ENCODE measurements around the gene FA2H. TPM values are rescaled to one million over a fixed set of nuclear protein-coding genes. Genes with fewer than 3 reads are reported as not detected.
"Not testable (repeated sequence)": the region's sequence is repeated elsewhere in the genome, so short reads cannot be mapped to it uniquely, and the experiment has no call there.

Gene FA2H, protein sequence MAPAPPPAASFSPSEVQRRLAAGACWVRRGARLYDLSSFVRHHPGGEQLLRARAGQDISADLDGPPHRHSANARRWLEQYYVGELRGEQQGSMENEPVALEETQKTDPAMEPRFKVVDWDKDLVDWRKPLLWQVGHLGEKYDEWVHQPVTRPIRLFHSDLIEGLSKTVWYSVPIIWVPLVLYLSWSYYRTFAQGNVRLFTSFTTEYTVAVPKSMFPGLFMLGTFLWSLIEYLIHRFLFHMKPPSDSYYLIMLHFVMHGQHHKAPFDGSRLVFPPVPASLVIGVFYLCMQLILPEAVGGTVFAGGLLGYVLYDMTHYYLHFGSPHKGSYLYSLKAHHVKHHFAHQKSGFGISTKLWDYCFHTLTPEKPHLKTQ
- total RNA-seq = 0.42 TPM

GRCh38 chr16:74774223-74775139 is at the start of gene FA2H:
Gene FA2H, minus strand, starts transcription at chr16:74774820. Its CDS starts 65 bp downstream, at chr16:74774755.
- peaks cover 10% of the 10 kb centered on the region for H3K4me1 ChIP-seq (ENCODE audit: insufficient read depth, low read length)
- H3K9me3 ChIP-seq (ENCODE audit: low read depth, low read length) = no peaks in the 10 kb centered on the region
- H3K4me3 ChIP-seq (ENCODE audit: low read length) = no peak within 1 kb of the TSS
- peaks cover 33% of the 10 kb centered on the region for H3K27me3 ChIP-seq (ENCODE audit: insufficient read depth, low read length)

DNA sequence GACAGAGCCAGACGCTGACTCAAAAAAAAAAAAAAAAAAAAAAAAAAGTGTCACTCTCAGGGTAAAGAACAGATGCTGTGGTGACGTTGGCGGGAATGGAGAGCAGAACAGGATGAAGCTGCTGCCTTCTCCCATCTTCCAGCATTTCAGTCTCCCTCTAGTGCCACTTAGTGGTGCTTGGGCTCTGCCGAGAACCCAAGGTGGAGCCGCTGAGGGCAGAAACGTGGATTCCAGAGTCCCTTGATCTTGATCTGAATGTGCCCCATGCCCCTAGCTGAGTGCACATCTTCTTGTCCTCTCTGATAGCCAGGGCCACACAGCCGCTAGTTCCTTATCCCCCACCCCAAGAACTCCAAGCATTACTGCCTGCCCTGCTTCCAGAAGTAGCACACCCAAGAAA is 43.2 kb upstream of the FA2H start:
- no peaks in the 10 kb centered on the region for H3K9me3 ChIP-seq (ENCODE audit: low read depth, low read length)
- no peak overlapping the region for H3K4me3 ChIP-seq (ENCODE audit: low read length)
- peaks cover 3% of the 10 kb centered on the region for H3K27me3 ChIP-seq (ENCODE audit: insufficient read depth, low read length)
- H3K4me1 ChIP-seq (ENCODE audit: insufficient read depth, low read length) = peaks cover 3% of the 10 kb centered on the region

DNA sequence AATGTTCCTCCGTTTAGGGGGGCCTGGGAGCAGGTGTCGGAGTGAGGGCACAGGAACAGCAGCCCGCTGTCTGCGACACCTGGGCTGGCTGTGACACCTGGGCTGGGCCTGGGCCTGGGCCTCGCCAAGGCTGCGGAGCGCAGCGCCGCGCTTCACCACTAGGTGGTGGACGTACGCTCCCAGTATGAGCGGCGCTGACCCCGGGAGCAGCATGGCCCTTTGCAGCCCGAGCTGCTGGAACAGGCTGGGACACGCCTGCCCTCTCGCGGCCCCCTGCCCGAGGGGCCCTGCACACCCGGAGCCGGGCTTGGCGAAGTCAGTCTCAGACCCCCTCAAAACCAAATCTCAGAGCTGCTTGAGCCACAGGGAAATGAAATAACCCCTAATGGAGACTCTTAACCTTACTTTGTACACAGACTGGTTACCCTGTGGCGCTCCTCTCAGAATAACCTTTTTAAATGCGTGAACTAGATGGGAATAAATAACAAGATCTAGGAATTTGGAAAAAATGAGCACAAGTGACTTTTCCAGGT is 38.6 kb upstream of the FA2H start:
- peaks cover 3% of the 10 kb centered on the region for H3K4me1 ChIP-seq (ENCODE audit: insufficient read depth, low read length)
- H3K27me3 ChIP-seq (ENCODE audit: insufficient read depth, low read length) = no peaks in the 10 kb centered on the region
- H3K4me3 ChIP-seq (ENCODE audit: low read length) = no peak overlapping the region
- no peaks in the 10 kb centered on the region for H3K9me3 ChIP-seq (ENCODE audit: low read depth, low read length)

- no peak overlapping the region for H3K4me3 ChIP-seq (ENCODE audit: low read length)
- H3K4me1 ChIP-seq (ENCODE audit: insufficient read depth, low read length) = peaks cover 3% of the 10 kb centered on the region
- no peaks in the 10 kb centered on the region for H3K9me3 ChIP-seq (ENCODE audit: low read depth, low read length)
- no peaks in the 10 kb centered on the region for H3K27me3 ChIP-seq (ENCODE audit: insufficient read depth, low read length)
Measured at GRCh38 chr16:74811911-74812310, 37.3 kb upstream of the FA2H start.

GRCh38 chr16:74811216-74811615 is 36.6 kb upstream of the FA2H start:
- H3K9me3 ChIP-seq (ENCODE audit: low read depth, low read length); H3K4me1 ChIP-seq (ENCODE audit: insufficient read depth, low read length); H3K27me3 ChIP-seq (ENCODE audit: insufficient read depth, low read length); H3K4me3 ChIP-seq (ENCODE audit: low read length): not testable (repeated sequence)

- Histone ChIP-seq H3K4me3 (ENCODE audit: low read length) (no peak overlapping the region), H3K9me3 (ENCODE audit: low read depth, low read length) (no peaks in the 10 kb centered on the region), H3K4me1 (ENCODE audit: insufficient read depth, low read length) (no peaks in the 10 kb centered on the region), H3K27me3 (ENCODE audit: insufficient read depth, low read length) (no peaks in the 10 kb centered on the region)
Measured at GRCh38 chr16:74807052-74807646, 32.5 kb upstream of the FA2H start.

- peaks cover 3% of the 10 kb centered on the region for H3K27me3 ChIP-seq (ENCODE audit: insufficient read depth, low read length)
- H3K4me3 ChIP-seq (ENCODE audit: low read length) = no peak overlapping the region
- H3K9me3 ChIP-seq (ENCODE audit: low read depth, low read length) = peaks cover 5% of the 10 kb centered on the region
- H3K4me1 ChIP-seq (ENCODE audit: insufficient read depth, low read length) = no peaks in the 10 kb centered on the region
Measured at GRCh38 chr16:74800216-74800871, 25.7 kb upstream of the FA2H start.

DNA sequence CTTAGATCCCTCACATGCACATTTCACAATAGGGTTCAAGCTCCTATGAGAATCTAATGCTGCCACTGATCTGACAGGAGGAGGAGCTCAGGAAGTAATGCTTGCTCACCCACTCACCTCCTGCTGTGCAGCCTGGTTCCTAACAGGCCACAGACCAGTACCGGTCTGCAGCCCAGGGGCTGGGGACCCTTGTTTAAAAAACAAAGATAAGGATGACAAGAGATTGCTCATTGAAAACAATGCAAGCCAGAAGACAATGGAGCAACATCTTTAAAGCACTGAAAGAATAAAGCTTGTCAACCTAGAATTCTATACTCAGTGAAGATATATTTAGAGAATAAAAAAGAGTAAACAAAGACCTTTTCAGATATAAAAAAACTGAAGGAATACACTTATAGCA is 22.8 kb upstream of the FA2H start:
- H3K27me3 ChIP-seq (ENCODE audit: insufficient read depth, low read length) = peaks cover 3% of the 10 kb centered on the region
- H3K4me3 ChIP-seq (ENCODE audit: low read length) = no peak overlapping the region
- H3K4me1 ChIP-seq (ENCODE audit: insufficient read depth, low read length) = no peaks in the 10 kb centered on the region

GRCh38 chr16:74795104-74795503 is 20.5 kb upstream of the FA2H start:
- peaks cover 3% of the 10 kb centered on the region for H3K27me3 ChIP-seq (ENCODE audit: insufficient read depth, low read length)
- H3K4me3 ChIP-seq (ENCODE audit: low read length) = no peak overlapping the region
- no peaks in the 10 kb centered on the region for H3K4me1 ChIP-seq (ENCODE audit: insufficient read depth, low read length)
- no peaks in the 10 kb centered on the region for H3K9me3 ChIP-seq (ENCODE audit: low read depth, low read length)

More for the DNA sequence above, 22.8 kb upstream of the FA2H start:
- peaks cover 5% of the 10 kb centered on the region for H3K9me3 ChIP-seq (ENCODE audit: low read depth, low read length)

GRCh38 chr16:74794668-74795067 is 20.0 kb upstream of the FA2H start:
- Histone ChIP-seq H3K4me1 (ENCODE audit: insufficient read depth, low read length) (no peaks in the 10 kb centered on the region), H3K4me3 (ENCODE audit: low read length) (no peak overlapping the region), H3K27me3 (ENCODE audit: insufficient read depth, low read length) (peaks cover 3% of the 10 kb centered on the region), H3K9me3 (ENCODE audit: low read depth, low read length) (no peaks in the 10 kb centered on the region)

GRCh38 chr16:74793571-74793970 is 19.0 kb upstream of the FA2H start:
- H3K27me3 ChIP-seq (ENCODE audit: insufficient read depth, low read length) = peaks cover 3% of the 10 kb centered on the region
- H3K4me3 ChIP-seq (ENCODE audit: low read length) = no peak overlapping the region
- no peaks in the 10 kb centered on the region for H3K9me3 ChIP-seq (ENCODE audit: low read depth, low read length)

GRCh38 chr16:74792225-74792624 is 17.6 kb upstream of the FA2H start:
- H3K4me1 ChIP-seq (ENCODE audit: insufficient read depth, low read length) = no peaks in the 10 kb centered on the region
- no peaks in the 10 kb centered on the region for H3K9me3 ChIP-seq (ENCODE audit: low read depth, low read length)
- no peak overlapping the region for H3K4me3 ChIP-seq (ENCODE audit: low read length)
- peaks cover 3% of the 10 kb centered on the region for H3K27me3 ChIP-seq (ENCODE audit: insufficient read depth, low read length)

More at GRCh38 chr16:74793571-74793970, 19.0 kb upstream of the FA2H start:
- H3K4me1 ChIP-seq (ENCODE audit: insufficient read depth, low read length) = no peaks in the 10 kb centered on the region

- not testable (repeated sequence) for H3K4me3 ChIP-seq (ENCODE audit: low read length)
Measured at GRCh38 chr16:74791749-74792148, 17.1 kb upstream of the FA2H start.

GRCh38 chr16:74788108-74788507 is 13.5 kb upstream of the FA2H start:
- H3K27me3 ChIP-seq (ENCODE audit: insufficient read depth, low read length) = no peaks in the 10 kb centered on the region
- no peaks in the 10 kb centered on the region for H3K9me3 ChIP-seq (ENCODE audit: low read depth, low read length)
- no peak overlapping the region for H3K4me3 ChIP-seq (ENCODE audit: low read length)
- no peaks in the 10 kb centered on the region for H3K4me1 ChIP-seq (ENCODE audit: insufficient read depth, low read length)

More at GRCh38 chr16:74791749-74792148, 17.1 kb upstream of the FA2H start:
- not testable (repeated sequence) for H3K27me3 ChIP-seq (ENCODE audit: insufficient read depth, low read length); H3K4me1 ChIP-seq (ENCODE audit: insufficient read depth, low read length); H3K9me3 ChIP-seq (ENCODE audit: low read depth, low read length)
